Activated CD4-positive, alpha-beta T cell treated with anti-CD3 and anti-CD28 coated beads, Interleukin-2, amount 10 ng/mL, durations not matched to agents 7 days and 5 days (primary cell): ENCODE data around the gene SLC16A1. TPM values are rescaled to one million over a fixed set of nuclear protein-coding genes. Genes with fewer than 3 reads are reported as not detected.
"Not testable (repeated sequence)": the region's sequence is repeated elsewhere in the genome, so short reads cannot be mapped to it uniquely, and the experiment has no call there.

Experiments
- CTCF ChIA-PET: fragments of 350-600 bp; sonication (Branson Sonifier 250); formaldehyde crosslinking; loops from one replicate; lab custom pipeline; 2021; ENCODE audit warnings: antibody characterized with exemption; lab: Charles Lee
- POLR2A ChIA-PET: fragments of 350-600 bp; sonication (Branson Sonifier 250); formaldehyde crosslinking; loops from one replicate; lab custom pipeline; 2021; ENCODE audit warnings: antibody characterized with exemption; lab: Charles Lee
- DNase-seq: peaks from one replicate; pipeline ENCODE4 v3.0.0-alpha.2; 2020
- H3K27ac Mint-ChIP-seq: one replicate; pipeline ENCODE4 v1.8.0; 2021; ENCODE audit warnings: mild to moderate bottlenecking, moderate library complexity, mixed read lengths
- H3K27me3 Mint-ChIP-seq: one replicate; pipeline ENCODE4 v1.8.0; 2021; ENCODE audit warnings: mixed read lengths
- H3K36me3 Mint-ChIP-seq: one replicate; pipeline ENCODE4 v1.8.0; 2021; ENCODE audit warnings: low read depth, mixed read lengths
- H3K4me1 Mint-ChIP-seq: one replicate; pipeline ENCODE4 v1.8.0; 2021; ENCODE audit warnings: mixed read lengths
- H3K4me3 Mint-ChIP-seq: one replicate; pipeline ENCODE4 v1.8.0; 2021; ENCODE audit warnings: mild to moderate bottlenecking, moderate library complexity, mixed read lengths
- H3K9me3 Mint-ChIP-seq: one replicate; pipeline ENCODE4 v1.8.0; 2021; ENCODE audit warnings: mixed read lengths
- total RNA-seq, 2 experiments: library from RNA; stranded (reverse); gene quantifications; one replicate each; pipeline ENCODE4 v1.2.3, GENCODE V29; 2021

The SLC16A1 gene
- total RNA-seq, 2 experiments from 2014 or later, result 54.0 to 55.4 TPM

- no peak overlapping the region for H3K4me3 Mint-ChIP-seq
- H3K36me3 Mint-ChIP-seq, result no peaks in the 10 kb centered on the region
- no peak for DNase-seq
- no peaks in the 10 kb centered on the region for H3K4me1 Mint-ChIP-seq
- peak overlapping the region; percentile 36 for H3K27ac Mint-ChIP-seq
- CTCF ChIA-PET, result no interaction called here
- no peaks in the 10 kb centered on the region for H3K9me3 Mint-ChIP-seq
- H3K27me3 Mint-ChIP-seq, result no peaks in the 10 kb centered on the region
- POLR2A ChIA-PET, result no interaction called here
Observed at GRCh38 chr1:112887599-112888283, 68.3 kb downstream of the SLC16A1 start.

- H3K36me3 Mint-ChIP-seq, H3K9me3 Mint-ChIP-seq, H3K27ac Mint-ChIP-seq, POLR2A ChIA-PET, CTCF ChIA-PET, DNase-seq, H3K4me3 Mint-ChIP-seq, H3K27me3 Mint-ChIP-seq, H3K4me1 Mint-ChIP-seq: not testable (repeated sequence)
Observed at GRCh38 chr1:112884996-112885395, 71.0 kb downstream of the SLC16A1 start.

DNA sequence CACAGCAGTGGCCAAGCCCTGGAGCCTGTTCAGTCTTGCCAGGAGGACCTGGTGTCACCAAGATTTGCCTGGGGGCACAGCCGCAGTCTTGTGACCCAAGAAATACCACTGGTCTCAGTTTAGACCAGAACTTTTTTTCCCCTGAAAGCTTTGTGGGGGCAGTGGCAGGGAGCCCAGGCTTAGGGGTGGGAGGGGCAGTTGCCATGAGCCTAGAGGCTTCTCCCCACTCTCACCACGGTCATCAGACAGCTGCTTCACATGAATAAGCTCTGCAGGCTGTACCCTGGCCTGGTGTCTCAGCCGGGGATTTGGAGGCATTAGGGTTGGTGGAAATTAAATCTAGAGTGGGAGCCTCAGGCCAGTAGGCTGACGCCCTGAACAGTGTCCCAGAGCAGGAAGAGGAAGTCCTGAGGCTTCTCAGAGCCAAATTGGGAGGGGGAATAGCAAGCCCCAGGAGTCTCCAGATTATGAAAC is 73.7 kb downstream of the SLC16A1 start:
- Mint-ChIP-seq H3K4me3 (no peak overlapping the region), H3K9me3 (no peaks in the 10 kb centered on the region), H3K27me3 (peaks cover 9% of the 10 kb centered on the region), H3K36me3 (no peaks in the 10 kb centered on the region), H3K27ac (no peak overlapping the region), H3K4me1 (no peaks in the 10 kb centered on the region)
- CTCF ChIA-PET, result interaction anchor here (0.7 to 1.5 kb wide), 5 partner anchors 76 to 190 kb away, joined by 3 to 8 read pairs (median 3); partner anchors contain the start of gene LRIG2
- POLR2A ChIA-PET, result no interaction called here
- DNase-seq, result no peak

DNA sequence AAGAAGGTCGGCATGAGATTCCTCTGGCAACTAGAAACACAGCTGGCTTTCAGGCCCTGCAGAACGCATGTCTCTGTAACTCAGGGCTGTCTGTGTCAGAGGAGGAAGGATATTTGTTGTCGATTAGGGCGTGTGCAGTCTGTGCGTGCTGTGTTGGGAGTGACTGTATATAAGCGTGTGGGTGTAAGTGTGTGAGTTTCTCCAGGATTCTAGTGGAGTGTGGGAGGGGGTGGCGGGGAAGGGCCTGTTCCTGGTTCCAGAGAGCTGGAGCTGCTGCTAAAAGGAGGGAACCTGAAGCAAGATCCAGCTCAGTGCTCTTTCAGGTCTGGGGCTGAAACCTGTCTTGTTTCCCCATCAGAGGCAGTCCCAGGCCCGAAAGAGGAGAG is 74.3 kb downstream of the SLC16A1 start:
- no peak for DNase-seq
- H3K4me1 Mint-ChIP-seq, result no peaks in the 10 kb centered on the region
- POLR2A ChIA-PET, result no interaction called here
- no peaks in the 10 kb centered on the region for H3K36me3 Mint-ChIP-seq
- H3K9me3 Mint-ChIP-seq, result no peaks in the 10 kb centered on the region
- peaks cover 12% of the 10 kb centered on the region for H3K27me3 Mint-ChIP-seq
- H3K27ac Mint-ChIP-seq, result no peak overlapping the region
- H3K4me3 Mint-ChIP-seq, result no peak overlapping the region
- CTCF ChIA-PET, result interaction anchor here (0.8 to 1.5 kb wide), 4 partner anchors 97 to 191 kb away, joined by 3 to 8 read pairs (median 4); partner anchors contain the start of gene LRIG2

DNA sequence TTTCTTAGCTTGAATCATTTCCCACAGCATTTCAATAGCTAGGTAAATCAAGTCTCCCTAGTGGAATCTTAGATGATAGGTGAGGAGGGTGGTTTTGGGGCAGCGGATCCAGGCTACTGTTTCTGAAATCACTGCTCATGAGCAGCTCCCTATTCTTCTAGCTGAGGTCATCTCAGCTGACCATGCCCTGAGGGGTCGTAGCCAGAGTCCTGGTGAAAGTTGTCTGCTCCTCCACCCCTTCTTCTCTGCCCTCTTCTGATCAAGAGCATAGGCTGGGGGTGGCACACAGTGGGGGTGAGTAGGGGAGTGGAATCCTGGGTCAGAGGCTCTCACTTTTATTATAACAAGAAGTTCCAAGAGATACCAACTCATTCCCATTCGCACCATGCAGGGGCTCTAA is 76.2 kb downstream of the SLC16A1 start:
- POLR2A ChIA-PET, result no interaction called here
- H3K9me3 Mint-ChIP-seq, result no peaks in the 10 kb centered on the region
- no peak overlapping the region for H3K27ac Mint-ChIP-seq
- no peaks in the 10 kb centered on the region for H3K4me1 Mint-ChIP-seq
- no peak overlapping the region for H3K4me3 Mint-ChIP-seq
- H3K27me3 Mint-ChIP-seq, result peaks cover 14% of the 10 kb centered on the region
- CTCF ChIA-PET, result interaction anchor here (0.9 to 1.6 kb wide), 5 partner anchors 10 to 193 kb away, joined by 3 to 5 read pairs (median 4); partner anchors contain the start of gene LRIG2
- DNase-seq, result no peak
- H3K36me3 Mint-ChIP-seq, result no peaks in the 10 kb centered on the region

GRCh38 chr1:112878321-112878720 is 77.7 kb downstream of the SLC16A1 start:
- H3K4me3 Mint-ChIP-seq, result no peak overlapping the region
- ChIA-PET CTCF (interaction anchor here (1.5 kb wide), 1 partner anchor 12 kb away, joined by 5 read pairs; no protein-coding TSS in a partner anchor), POLR2A (no interaction called here)
- no peak for DNase-seq
- no peaks in the 10 kb centered on the region for H3K9me3 Mint-ChIP-seq
- no peak overlapping the region for H3K27ac Mint-ChIP-seq
- H3K27me3 Mint-ChIP-seq, result peaks cover 14% of the 10 kb centered on the region
- no peaks in the 10 kb centered on the region for H3K4me1 Mint-ChIP-seq
- no peaks in the 10 kb centered on the region for H3K36me3 Mint-ChIP-seq

DNA sequence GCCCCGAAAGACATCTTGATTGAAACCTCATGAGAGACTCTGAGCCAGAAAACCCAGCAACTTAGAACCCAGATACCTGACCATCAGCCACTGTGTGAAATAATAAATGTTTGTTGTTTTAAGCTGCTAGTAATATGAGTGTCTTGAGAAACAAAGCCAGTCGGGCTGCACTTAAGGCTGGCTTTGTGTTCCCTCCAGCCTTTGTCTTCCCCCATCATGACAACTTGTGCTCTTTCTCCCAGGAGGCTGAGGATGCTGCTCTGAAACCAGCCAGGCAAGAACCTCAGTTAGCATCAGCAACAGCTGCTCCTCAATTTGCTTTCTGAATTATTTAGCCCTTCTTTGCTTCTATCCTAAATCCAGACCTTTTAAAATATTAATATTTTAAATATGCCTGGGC is 78.2 kb downstream of the SLC16A1 start:
- Mint-ChIP-seq H3K4me1 (no peaks in the 10 kb centered on the region), H3K9me3 (no peaks in the 10 kb centered on the region), H3K36me3 (no peaks in the 10 kb centered on the region), H3K27ac (no peak overlapping the region), H3K27me3 (peaks cover 14% of the 10 kb centered on the region), H3K4me3 (no peak overlapping the region)
- ChIA-PET CTCF (no interaction called here), POLR2A (no interaction called here)
- DNase-seq, result no peak

DNA sequence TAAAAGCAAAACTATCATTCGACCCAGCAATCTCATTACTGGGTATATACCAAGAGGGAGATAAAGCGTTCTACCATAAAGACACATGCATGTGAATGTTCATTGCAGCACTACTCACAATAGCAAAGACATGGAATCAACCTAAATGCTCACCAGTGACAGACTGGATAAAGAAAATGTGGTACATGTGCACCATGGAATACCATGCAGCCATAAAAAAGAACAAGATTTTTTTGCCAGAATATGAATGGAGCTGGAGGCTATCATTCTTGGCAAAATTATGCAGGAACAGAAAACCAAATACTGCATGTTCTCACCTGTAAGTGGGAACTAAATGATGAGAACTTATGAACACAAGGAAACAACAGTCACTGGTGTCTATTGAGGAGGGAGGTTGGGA is 79.7 kb downstream of the SLC16A1 start:
- no peaks in the 10 kb centered on the region for H3K9me3 Mint-ChIP-seq
- ChIA-PET CTCF (interaction anchor here (1.1 kb wide), 1 partner anchor 14 kb away, joined by 4 read pairs; no protein-coding TSS in a partner anchor), POLR2A (interaction anchor here (0.6 kb wide), 1 partner anchor 1795 kb away, joined by 3 read pairs; no protein-coding TSS in a partner anchor)
- H3K27me3 Mint-ChIP-seq, result peaks cover 14% of the 10 kb centered on the region
- no peak overlapping the region for H3K4me3 Mint-ChIP-seq
- H3K4me1 Mint-ChIP-seq, result no peaks in the 10 kb centered on the region
- no peak for DNase-seq
- no peak overlapping the region for H3K27ac Mint-ChIP-seq
- no peaks in the 10 kb centered on the region for H3K36me3 Mint-ChIP-seq

GRCh38 chr1:112872551-112872962 is 83.4 kb downstream of the SLC16A1 start:
- no peak for DNase-seq
- no peak overlapping the region for H3K4me3 Mint-ChIP-seq
- POLR2A ChIA-PET, result no interaction called here
- CTCF ChIA-PET, result interaction anchor here (1.1 kb wide), 1 partner anchor 10 kb away, joined by 3 read pairs; no protein-coding TSS in a partner anchor
- no peaks in the 10 kb centered on the region for H3K36me3 Mint-ChIP-seq
- no peaks in the 10 kb centered on the region for H3K9me3 Mint-ChIP-seq
- peaks cover 8% of the 10 kb centered on the region for H3K27me3 Mint-ChIP-seq
- peaks cover 4% of the 10 kb centered on the region for H3K4me1 Mint-ChIP-seq
- H3K27ac Mint-ChIP-seq, result no peak overlapping the region

- POLR2A ChIA-PET, result no interaction called here
- H3K4me3 Mint-ChIP-seq, result no peak overlapping the region
- H3K27me3 Mint-ChIP-seq, result peaks cover under 1% of the 10 kb centered on the region
- H3K27ac Mint-ChIP-seq, result no peak overlapping the region
- no peaks in the 10 kb centered on the region for H3K36me3 Mint-ChIP-seq
- CTCF ChIA-PET, result no interaction called here
- DNase-seq, result no peak
- no peaks in the 10 kb centered on the region for H3K9me3 Mint-ChIP-seq
- H3K4me1 Mint-ChIP-seq, result peaks cover 4% of the 10 kb centered on the region
Observed at GRCh38 chr1:112870887-112871646, 84.9 kb downstream of the SLC16A1 start.

DNA sequence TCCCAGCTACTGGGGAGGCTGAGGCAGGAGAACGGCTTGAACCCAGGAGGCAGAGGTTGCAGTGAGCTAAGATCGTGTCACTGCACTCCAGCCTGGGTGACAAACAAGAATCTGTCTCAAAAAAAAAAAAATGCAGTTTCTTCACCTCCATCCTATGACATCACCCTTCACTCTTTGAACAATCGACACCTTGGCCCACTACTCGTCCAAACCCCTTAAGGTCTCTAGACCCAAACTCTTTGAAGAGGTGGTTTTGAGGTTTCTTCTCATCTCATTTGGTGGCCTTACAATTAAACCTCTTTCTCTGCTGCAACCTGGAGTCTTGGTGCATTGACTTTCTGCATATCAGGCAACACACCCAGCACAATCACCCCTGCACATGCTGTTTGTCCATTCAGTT is 86.1 kb downstream of the SLC16A1 start:
- DNase-seq, result no peak
- H3K4me3 Mint-ChIP-seq, result no peak overlapping the region
- no peaks in the 10 kb centered on the region for H3K9me3 Mint-ChIP-seq
- H3K27me3 Mint-ChIP-seq, result no peaks in the 10 kb centered on the region
- POLR2A ChIA-PET, result no interaction called here
- H3K36me3 Mint-ChIP-seq, result no peaks in the 10 kb centered on the region
- CTCF ChIA-PET, result interaction anchor here (0.6 to 0.7 kb wide), 2 partner anchors 170 to 259 kb away, joined by 3 read pairs; no protein-coding TSS in a partner anchor
- no peak overlapping the region for H3K27ac Mint-ChIP-seq
- H3K4me1 Mint-ChIP-seq, result peaks cover 4% of the 10 kb centered on the region

- H3K9me3 Mint-ChIP-seq, result no peaks in the 10 kb centered on the region
- no peak overlapping the region for H3K27ac Mint-ChIP-seq
- ChIA-PET POLR2A (no interaction called here), CTCF (interaction anchor here (0.9 kb wide), 1 partner anchor 88 kb away, joined by 4 read pairs; the partner anchor contains the start of gene SLC16A1)
- H3K36me3 Mint-ChIP-seq, result no peaks in the 10 kb centered on the region
- peaks cover 12% of the 10 kb centered on the region for H3K4me1 Mint-ChIP-seq
- H3K4me3 Mint-ChIP-seq, result no peak overlapping the region
- H3K27me3 Mint-ChIP-seq, result no peaks in the 10 kb centered on the region
- no peak for DNase-seq
Observed at GRCh38 chr1:112868191-112868590, 87.8 kb downstream of the SLC16A1 start.
